NCI-H345 (cell line): ENCODE measurements around the gene CLCN1.

ENCODE experiments used
- DNase-seq: peaks from one replicate; lab custom pipeline; 2025; lab: John Stamatoyannopoulos, UW

The CLCN1 gene

DNA sequence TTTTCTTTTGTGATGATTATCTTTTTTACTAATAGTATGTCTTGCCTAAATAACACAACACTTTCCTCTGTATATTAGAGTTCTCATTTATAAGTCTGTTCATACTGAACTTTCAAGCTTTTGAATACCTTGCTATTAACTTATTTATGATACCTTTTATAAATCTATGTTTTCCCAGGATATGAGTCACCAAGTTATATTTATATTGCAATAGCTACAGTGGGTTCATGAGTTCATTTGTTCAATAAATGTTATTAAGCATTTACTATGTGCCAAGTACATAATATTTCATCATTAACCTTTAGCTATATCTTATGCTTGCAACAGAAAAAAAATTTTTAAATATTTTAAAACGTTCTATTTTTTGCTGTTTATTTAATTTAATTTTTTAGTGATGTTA lies 18.3 kb downstream of the CLCN1 start:
- no peak for DNase-seq

DNA sequence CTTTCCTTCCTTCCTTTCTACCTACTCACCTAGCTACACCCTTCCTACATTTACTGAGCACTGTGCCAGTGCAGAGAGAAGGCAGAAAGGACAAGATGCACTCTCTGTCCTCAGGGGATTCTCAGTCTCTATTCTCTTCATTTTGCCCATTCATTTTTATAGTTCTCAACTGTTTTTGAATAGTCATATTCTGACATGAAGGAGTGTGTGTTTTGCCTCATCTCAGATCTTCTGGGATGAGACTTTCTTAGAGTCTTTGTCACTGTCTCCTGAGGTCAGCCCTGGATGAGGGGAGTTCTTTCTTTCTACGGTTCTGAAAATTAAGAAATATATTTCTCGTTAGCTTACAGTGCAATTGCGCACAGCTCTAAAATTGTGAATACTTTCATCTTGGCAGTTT lies 21.3 kb downstream of the CLCN1 start:
- no peak for DNase-seq

- no peak for DNase-seq
Observed at GRCh38 chr7:143341842-143342241, 25.9 kb downstream of the CLCN1 start.

DNA sequence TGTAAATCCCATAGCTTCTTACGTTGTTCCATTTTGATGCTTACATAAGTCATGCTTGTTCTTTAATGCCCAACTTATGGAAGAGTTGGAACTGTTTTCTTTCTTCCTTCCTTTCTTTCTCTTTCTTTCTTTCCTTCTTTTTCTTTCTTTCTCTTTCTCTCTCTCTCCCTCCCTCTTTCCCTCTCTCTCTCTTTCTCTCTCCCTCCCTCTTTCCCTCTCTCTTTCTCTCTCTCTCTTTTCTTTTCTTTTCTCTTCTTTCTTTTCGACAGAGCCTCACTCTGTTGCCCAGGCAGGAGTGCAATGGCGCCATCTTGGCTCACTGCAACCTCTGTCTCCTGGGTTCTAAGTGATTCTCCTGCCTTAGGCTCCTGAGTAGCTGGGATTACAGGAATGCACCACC lies 27.7 kb downstream of the CLCN1 start:
- DNase-seq, result no peak

- peak; percentile 38 for DNase-seq
Observed at GRCh38 chr7:143345428-143345900, 29.6 kb downstream of the CLCN1 start.

DNA sequence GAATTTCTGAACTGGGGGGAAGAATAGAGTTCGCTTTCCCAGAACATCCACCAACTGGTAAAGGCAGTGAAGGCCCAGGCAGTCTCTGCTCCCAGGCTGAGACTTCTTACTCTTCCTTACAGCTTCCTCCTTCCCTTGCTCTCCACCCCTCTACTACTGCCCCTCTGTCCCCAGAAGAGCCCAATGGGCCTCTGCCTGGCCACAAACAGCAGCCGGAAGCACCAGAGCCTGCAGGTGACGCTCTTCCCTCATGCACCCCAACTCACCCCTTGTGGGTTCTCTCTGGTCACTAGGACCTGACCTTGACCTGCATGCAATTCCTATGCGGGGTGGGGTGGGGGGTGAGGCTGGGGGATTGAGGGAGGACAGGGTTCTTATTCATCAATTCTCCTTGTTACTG lies 30.1 kb downstream of the CLCN1 start:
- DNase-seq, result no peak

DNA sequence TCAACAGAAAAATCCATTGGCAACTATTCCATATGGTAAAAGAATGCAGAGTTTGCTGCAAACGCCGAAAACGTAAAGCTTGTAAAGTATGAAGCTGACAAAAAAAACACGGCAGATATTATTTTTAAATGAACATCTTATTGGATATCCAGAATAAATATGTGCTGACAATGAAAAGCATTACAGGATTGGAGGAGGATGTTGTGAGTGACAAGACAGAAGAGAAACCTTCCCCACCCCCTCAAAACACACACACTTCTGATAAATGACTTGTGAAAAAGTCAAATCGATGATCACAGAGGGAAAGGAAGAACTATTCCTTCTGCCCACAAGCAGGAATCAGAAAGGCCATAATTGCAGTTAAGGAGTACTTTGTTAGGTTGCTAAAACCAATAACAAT lies 32.0 kb downstream of the CLCN1 start:
- no peak for DNase-seq

DNA sequence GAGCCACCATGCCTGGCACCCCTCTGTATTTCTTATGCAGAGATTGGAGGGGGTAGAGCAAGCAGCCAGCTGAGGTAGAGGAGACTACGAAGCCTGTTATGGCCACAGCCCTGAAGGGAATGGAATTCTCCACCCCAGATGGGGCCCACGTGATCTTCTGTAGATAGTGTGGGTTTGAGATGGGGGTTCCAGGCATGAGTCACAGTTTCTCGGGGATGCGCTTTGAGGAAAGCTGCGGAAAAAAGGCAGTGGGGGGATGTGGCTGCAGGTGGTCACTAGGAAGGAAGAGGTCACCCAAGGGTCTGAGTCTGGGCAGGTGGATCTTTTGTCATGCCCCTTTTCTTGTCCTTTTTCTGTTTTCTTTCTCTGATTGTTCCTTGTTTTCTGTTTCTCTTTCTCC lies 35.1 kb downstream of the CLCN1 start:
- no peak for DNase-seq

GRCh38 chr7:143351574-143351973 lies 35.7 kb downstream of the CLCN1 start:
- DNase-seq, result no peak

GRCh38 chr7:143352531-143353002 lies 36.7 kb downstream of the CLCN1 start:
- no peak for DNase-seq

DNA sequence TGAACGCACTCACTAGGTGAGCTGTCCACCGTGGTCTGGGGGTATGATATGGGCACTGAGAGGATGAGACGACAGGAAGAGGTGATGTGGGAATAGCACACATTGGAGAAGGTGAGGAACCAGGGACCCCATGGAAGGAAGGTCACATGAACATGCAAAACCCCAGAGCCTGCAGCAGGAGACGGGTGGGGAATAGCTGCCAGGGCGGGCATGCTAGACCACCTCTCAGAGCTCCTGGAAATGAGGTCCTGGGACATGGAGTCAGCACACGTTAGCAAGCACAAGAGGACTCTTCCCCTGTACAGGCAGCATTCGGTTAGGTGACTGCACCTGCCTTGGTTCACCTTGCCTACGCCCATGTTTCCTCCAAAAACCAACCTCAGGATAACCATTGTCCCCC lies 38.5 kb downstream of the CLCN1 start:
- no peak for DNase-seq

DNA sequence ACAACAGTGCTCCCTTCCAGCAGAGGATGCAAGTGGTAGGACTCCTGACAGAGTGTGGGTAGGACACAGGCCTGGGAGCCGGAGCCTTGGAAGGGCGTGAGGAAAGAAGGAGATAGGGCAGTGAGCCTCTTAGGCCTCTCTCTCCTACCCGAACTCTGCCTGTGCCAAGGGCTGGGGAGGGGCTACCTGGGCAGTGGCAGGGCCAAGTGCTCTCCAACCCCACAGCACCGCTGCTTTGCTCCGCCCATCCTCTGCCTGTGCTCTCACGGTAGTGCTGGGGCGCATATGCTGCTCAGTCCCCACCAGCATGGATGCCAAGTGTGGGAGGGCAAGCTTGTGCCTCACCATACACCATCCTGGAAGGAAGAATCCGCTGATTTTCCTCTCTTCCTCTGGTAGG lies 39.1 kb downstream of the CLCN1 start:
- DNase-seq, result no peak

DNA sequence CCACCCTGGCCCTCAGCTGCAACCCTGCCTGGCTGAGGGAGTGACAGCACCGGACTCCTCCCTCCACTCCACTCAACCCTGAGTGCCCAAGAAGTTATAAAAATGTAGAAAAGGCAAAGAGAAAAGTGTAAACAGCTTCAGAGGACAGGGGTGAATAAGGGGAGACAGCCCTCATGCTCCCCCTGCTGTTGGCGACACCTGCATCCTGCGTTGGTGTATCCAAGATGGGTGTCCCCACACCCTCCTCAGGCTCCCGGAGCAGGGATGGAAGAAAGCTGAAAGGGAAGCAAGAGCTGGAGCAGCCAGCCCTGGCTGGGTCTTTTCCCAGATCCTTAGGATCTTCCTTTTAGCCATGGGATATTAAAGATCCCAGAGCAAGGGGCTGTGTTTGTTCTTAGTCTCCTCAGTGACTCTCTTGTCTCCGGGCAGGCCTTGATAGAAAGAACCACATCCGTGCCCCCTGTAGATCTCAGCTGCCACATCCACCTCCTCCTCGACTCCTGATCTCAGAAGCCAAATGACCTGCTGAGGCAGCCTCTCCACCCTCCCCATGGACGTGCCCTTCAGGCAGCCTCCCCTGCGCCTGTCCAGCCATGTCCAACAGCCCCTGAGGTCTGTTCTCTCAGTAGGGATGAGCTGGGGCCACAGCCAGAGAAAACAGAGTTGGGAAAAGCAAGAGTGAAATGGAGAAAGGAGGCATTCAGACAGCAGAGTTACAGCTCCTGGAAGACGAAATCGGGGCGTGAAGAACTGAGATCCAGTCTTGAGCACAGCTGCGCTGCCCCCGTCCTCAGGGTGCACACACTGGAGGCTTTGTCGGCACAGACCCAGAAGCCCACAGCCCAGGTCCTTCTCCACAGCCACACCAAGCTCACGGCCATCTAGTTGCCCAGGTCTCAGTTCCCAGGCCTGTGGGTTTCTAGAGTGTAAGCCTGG lies 39.8 kb downstream of the CLCN1 start:
- DNase-seq, result no peak

- no peak for DNase-seq
Observed at GRCh38 chr7:143356414-143357050, 40.6 kb downstream of the CLCN1 start.

DNA sequence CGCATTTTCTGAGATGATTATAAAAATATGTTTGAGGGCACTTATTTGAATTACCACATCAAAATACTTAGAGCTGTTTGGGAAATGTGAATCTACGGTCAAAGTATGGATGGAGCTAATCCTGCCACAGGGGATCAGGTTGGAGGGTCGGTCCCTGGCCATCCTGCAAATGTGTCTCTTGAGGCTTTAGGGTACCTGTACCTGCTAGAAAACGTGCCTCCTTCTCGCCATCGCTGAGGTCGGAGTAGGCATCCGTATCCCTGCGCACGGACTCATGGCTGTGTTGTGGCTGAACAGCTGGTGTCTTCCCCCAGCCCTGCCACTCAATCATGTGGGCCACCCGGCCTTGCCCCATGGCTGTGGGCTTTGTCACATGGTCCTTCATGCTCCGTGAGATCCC lies 42.7 kb downstream of the CLCN1 start:
- DNase-seq, result no peak

DNA sequence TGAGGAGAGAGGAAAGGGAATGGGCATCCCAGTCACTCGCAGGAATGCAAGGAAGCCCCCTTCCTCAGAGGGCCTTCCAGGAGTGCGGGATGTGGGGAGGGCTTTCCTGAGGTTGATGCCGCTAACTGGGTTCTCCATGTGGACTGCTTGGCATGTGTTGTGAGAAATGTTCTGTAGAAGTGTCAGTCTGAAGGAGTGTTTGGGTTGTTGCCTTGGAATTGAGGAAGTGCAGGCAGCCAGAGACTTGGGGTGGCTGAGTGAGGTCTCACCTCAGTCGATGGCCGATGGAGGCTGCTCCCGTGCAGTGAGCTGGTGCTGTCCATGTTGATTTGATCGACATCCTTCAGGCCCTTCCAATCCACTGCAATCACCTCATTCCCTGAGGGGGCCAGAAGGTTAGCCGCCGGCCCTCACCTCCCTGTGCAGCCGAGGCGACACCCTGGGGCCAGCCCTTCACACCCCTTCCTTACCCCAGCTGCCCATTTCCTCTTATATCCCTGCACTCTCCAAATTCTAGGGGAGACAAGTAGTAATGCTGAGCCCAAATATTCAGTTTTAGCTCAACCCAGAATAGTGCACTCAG lies 44.0 kb downstream of the CLCN1 start:
- DNase-seq, result no peak

DNA sequence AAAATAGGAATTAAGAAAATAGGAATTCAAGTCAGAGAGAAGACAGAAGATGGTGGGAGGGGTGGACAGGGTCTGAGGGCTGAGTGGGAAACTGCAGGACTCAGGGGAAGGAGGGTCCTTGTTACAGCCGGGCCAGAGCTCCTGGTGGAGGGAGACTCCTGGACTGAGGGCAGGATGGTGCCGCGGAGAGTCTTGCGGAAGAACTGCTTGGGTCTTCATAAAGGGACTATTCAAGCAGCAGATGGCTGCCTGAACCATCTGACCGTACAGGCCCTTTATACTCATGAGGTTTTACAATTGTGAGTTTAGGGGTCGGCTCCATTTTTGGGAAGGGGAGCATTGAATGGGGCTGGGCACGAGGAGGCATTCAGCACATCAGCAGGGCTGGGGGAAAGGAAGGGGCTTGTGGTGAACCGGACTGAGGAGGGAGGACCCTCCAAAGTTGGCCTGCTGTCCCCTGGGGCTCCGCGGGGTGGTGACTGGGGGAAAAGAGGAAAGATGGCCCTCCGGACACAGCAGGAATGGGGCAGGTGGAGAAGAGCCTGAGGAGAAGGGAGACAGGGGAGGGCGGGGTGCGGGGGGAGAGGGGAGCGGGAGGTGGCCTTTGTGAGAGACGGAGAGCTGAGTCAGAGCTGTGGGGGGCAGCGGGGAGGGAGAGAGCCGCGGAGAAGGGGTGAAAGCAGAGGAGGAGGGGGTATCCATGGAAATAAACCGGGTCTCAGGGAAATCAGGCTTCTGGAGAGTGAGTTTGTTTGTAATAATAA lies 45.1 kb downstream of the CLCN1 start:
- peak; percentile 54 for DNase-seq

DNA sequence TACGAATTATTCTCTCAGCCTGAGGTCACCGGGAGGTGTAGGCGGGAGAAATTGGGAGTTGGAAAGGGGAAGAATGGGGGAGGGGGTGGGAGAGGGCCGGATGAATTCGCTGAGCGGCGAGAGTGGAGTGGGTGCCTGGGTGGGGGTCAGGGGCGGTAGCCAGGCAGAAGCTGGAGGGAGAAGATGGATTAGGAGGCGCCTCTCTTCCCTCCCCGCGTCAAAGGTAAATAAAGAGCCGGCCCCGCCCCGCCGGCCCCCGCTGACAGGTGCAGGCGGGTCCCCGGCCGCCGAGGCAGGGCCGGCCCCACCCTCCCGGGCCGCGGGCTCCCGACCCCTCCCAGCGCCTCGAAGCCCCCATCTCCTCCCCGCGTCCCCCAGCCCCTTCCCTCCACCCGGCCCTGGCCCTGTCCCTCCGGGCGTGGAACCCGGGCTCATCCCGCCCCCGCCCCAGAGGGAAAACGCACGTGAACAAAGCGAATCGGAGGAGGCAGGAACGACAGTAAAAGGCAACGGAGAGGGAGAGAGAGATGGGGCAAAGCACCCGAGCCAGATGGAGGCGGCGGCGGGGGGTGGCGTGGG lies 45.7 kb downstream of the CLCN1 start:
- peak; percentile 81 for DNase-seq

- DNase-seq, result peak; percentile 57
Observed at GRCh38 chr7:143362131-143363015, 46.5 kb downstream of the CLCN1 start, which contains the start of gene FAM131B. Gene FAM131B, minus strand, starts transcription at chr7:143362713. Its CDS starts 110 bp downstream, at chr7:143362603.
